ENCODE measurements around the gene TSHZ2. TPM values are rescaled to one million over a fixed set of nuclear protein-coding genes. Genes with fewer than 3 reads are reported as not detected.

TSHZ2 gene
- total RNA-seq, 1 donor from 2014 or later: 12.6 TPM

GRCh38 chr20:53292347-53292746 lies 320.2 kb downstream of the TSHZ2 start:
- intact Hi-C loops (cut with DNase I): no loop called here
- DNase-seq: no peak

DNA sequence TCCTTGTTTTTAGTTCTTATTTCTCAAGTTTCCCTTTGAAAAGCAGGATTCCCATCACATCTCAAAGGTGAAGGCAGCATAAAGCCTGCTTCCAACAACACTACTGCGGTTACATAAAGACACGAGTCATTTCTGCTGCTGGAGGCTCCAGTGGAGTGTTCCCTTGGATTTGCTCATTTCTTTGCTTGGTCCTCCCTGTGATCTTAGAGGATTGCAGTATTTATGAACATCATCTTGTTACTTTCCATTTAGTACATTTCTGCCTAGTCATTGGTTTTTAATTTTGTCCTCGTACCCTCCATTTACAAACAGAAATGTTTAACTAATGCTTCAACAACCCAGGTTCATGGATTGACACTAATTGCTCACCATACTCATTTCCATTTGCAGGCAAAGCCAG lies 322.6 kb downstream of the TSHZ2 start:
- ATAC-seq (no peak), DNase-seq (no peak)
- intact Hi-C loops (cut with DNase I): no loop called here
- Histone ChIP-seq H3K27me3 (ENCODE audit: low read depth) (no peaks in the 10 kb centered on the region), H3K4me1 (no peaks in the 10 kb centered on the region), H3K9me3 (no peaks in the 10 kb centered on the region), H3K27ac (no peak overlapping the region), H3K4me3 (no peak overlapping the region), H3K36me3 (no peaks in the 10 kb centered on the region)
- TF ChIP-seq, protein P1, sequence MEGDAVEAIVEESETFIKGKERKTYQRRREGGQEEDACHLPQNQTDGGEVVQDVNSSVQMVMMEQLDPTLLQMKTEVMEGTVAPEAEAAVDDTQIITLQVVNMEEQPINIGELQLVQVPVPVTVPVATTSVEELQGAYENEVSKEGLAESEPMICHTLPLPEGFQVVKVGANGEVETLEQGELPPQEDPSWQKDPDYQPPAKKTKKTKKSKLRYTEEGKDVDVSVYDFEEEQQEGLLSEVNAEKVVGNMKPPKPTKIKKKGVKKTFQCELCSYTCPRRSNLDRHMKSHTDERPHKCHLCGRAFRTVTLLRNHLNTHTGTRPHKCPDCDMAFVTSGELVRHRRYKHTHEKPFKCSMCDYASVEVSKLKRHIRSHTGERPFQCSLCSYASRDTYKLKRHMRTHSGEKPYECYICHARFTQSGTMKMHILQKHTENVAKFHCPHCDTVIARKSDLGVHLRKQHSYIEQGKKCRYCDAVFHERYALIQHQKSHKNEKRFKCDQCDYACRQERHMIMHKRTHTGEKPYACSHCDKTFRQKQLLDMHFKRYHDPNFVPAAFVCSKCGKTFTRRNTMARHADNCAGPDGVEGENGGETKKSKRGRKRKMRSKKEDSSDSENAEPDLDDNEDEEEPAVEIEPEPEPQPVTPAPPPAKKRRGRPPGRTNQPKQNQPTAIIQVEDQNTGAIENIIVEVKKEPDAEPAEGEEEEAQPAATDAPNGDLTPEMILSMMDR (IDR thresholded peaks at IDR 0.05): no peak

More at GRCh38 chr20:53292347-53292746, 320.2 kb downstream of the TSHZ2 start:
- Histone ChIP-seq H3K4me1 (no peaks in the 10 kb centered on the region), H3K27me3 (ENCODE audit: low read depth) (no peaks in the 10 kb centered on the region), H3K4me3 (no peak overlapping the region), H3K36me3 (no peaks in the 10 kb centered on the region), H3K9me3 (no peaks in the 10 kb centered on the region), H3K27ac (no peak overlapping the region)
- ATAC-seq: no peak
- TF ChIP-seq, protein P1 (IDR thresholded peaks at IDR 0.05): no peak

GRCh38 chr20:53296025-53296424 lies 323.9 kb downstream of the TSHZ2 start:
- no peak overlapping the region for H3K27ac ChIP-seq
- TF ChIP-seq, protein P1 (IDR thresholded peaks at IDR 0.05): no peak
- H3K36me3 ChIP-seq: no peaks in the 10 kb centered on the region
- no peaks in the 10 kb centered on the region for H3K27me3 ChIP-seq (ENCODE audit: low read depth)
- intact Hi-C loops (cut with DNase I): no loop called here
- ATAC-seq: no peak
- DNase-seq: no peak
- no peaks in the 10 kb centered on the region for H3K4me1 ChIP-seq
- no peaks in the 10 kb centered on the region for H3K9me3 ChIP-seq
- no peak overlapping the region for H3K4me3 ChIP-seq

GRCh38 chr20:53296451-53297153 lies 324.4 kb downstream of the TSHZ2 start:
- no peak overlapping the region for H3K4me3 ChIP-seq
- intact Hi-C loops (cut with DNase I): no loop called here
- no peak for DNase-seq
- TF ChIP-seq, protein P1 (IDR thresholded peaks at IDR 0.05): no peak
- no peaks in the 10 kb centered on the region for H3K36me3 ChIP-seq
- H3K27ac ChIP-seq: no peak overlapping the region
- H3K27me3 ChIP-seq (ENCODE audit: low read depth): no peaks in the 10 kb centered on the region
- no peaks in the 10 kb centered on the region for H3K4me1 ChIP-seq
- ATAC-seq: no peak
- H3K9me3 ChIP-seq: no peaks in the 10 kb centered on the region

DNA sequence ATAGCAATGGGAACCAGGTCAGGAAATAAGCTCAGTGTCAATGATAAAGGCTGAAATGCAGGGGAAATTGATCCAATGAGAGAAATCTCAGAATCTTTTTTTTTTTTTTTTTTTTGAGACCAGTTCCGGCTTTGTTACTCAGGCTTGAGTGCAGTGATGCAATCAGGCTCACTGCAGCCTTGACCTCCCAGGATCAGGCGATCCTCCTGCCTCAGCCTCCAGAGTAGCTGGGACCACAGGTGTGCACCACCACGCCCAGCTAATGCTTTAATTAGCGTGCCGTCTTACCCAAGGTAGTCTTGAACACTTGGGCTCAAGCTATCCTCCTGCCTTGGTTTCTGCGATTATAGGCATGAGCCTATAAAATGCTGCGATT lies 325.0 kb downstream of the TSHZ2 start:
- DNase-seq: no peak
- no peak overlapping the region for H3K4me3 ChIP-seq
- intact Hi-C loops (cut with DNase I): no loop called here

More for the DNA sequence above, 325.0 kb downstream of the TSHZ2 start:
- Histone ChIP-seq H3K9me3 (no peaks in the 10 kb centered on the region), H3K27me3 (ENCODE audit: low read depth) (no peaks in the 10 kb centered on the region), H3K36me3 (no peaks in the 10 kb centered on the region), H3K27ac (no peak overlapping the region), H3K4me1 (no peaks in the 10 kb centered on the region)
- TF ChIP-seq, protein P1 (IDR thresholded peaks at IDR 0.05): no peak
- no peak for ATAC-seq
